NCI-H1092 treated with DMSO at 0.1 percent for 48 hours (cell line): ENCODE results near the gene PRKAB2.
"Not testable (repeated sequence)": the region's sequence is repeated elsewhere in the genome, so short reads cannot be mapped to it uniquely, and the experiment has no call there.

Experiments
- DNase-seq: peaks from one replicate; lab custom pipeline; 2025; lab: John Stamatoyannopoulos, UW

The PRKAB2 gene

DNA sequence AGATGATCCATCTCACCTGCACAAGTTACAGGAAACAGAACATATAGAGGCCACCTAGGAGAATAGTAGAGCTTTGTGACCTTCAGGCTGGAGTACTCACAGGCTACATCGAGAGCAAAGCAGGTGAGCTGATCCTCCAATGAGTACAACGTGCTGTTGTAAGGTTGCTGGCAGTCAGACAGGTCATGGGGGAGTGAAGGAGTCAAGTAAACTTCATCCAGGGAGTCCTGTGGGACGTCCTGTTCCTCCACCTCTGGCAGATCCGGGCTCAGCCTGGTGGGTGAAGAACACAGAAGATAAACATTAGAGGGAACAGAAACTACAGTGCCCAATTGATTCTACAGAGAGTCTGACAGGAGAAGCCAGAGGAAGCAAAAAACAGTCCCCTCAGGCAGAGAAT is 62.5 kb downstream of the PRKAB2 start:
- no peak for DNase-seq

DNA sequence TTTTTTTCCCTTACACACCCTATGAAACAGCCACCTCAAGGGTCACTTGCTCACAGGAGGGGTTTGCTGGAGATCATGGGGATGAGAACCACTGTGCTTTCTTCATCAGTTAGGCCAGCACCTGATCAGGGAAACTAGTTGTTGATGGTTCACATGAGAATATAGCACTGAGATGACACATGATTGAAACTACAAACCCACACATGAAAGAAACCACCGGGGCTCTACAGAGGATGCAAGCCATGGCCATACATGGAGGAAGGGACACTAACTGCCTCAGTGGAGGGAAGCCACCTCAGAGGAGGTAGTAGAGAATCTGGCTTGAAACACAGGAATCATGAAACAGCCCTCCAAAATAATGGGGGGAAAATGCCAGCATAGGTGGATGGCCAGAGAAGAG is 63.2 kb downstream of the PRKAB2 start:
- DNase-seq, result no peak

DNA sequence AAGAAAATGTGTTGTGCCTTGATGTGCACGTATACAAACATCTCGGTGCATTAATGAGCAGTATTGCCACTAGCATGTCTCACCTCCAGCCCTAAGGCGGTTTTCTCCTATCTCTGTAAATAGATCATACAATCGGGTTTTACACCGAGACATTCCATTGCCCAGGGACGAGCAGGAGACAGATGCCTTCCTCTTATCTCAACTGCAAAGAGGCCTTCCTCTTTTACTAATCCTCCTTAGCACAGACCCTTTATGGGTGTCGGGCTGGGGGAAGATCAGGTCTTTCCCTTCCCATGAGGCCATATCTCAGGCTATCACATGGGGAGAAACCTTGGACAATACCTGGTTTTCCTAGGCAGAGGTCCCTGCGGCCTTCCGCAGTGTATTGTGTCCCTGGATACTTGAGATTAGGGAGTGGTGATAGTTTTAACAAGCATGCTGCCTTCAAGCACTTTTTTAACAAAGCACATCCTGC is 65.8 kb downstream of the PRKAB2 start:
- DNase-seq, result not testable (repeated sequence)

DNA sequence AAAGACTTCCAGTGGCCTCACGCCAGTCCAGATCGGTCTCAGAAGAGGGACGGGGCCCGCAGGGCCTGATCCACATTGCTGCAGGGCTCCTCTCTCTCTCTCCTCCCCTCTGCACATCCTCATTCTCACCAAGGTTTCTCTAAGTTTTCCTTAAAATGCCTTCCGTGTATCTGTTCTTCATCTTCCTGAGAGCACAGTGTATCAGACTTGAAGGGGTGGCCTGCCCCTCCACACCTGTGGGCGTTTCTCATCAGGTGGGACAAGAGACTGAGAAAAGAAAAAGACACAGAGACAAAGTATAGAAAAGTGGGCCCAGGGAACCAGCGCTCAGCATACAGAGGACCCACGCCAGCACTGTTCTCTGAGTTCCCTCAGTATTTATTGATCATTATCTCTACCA is 66.4 kb downstream of the PRKAB2 start:
- DNase-seq, result no peak
